Measurements from ENCODE around the gene POLR3E.
"Not testable (repeated sequence)": the region's sequence is repeated elsewhere in the genome, so short reads cannot be mapped to it uniquely, and the experiment has no call there.

The POLR3E gene

DNA sequence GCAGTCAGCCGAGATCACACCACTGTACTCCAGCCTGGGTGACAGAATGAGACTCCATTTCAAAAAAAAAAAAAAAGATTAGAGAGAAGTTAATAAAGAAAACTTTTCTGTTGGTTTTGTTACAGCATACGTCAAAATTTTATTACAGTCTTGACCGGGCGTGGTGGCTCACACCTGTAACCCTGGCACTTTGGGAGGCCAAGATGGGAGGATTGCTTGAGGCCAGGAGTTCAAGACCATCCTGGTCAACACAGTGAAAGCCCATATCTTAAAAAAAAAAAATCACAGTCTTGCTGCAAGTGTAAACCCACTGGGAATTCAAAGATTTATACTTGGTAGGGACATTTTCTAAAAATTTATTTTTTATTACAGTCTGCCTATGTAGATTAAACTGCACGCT lies 6.2 kb upstream of the POLR3E start:
- in situ Hi-C loops (cut with HindIII; ENCODE audit: low pct_ligation_motif_present, low pct_unique_long_range_greater_than_20kb, low sequenced_read_pairs): no loop called here
- DNase-seq: no peak

DNA sequence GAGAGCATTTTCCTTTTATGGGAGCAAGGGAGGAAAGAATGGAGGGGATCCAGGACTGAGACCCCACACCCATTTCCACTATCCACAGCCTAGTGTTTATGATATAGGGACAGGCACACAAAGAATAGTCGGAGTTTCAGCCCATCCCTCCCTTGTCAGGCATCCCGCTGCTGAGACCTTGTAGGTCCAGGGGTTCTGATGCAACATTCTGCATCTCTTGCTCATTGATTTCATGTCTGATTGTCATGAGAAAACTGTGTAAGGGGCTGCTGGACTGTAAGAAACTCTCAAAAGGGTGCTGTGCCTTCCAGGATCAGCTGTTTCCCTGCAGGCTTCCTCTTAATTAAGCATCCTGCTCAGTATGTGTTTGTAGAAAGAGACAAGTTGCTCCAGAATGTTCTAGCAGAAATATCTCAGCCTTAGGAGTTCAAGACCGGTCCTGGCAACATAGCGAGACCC lies 5.3 kb upstream of the POLR3E start:
- no peak for DNase-seq
- in situ Hi-C loops (cut with HindIII; ENCODE audit: low pct_ligation_motif_present, low pct_unique_long_range_greater_than_20kb, low sequenced_read_pairs): no loop called here

- no peak for DNase-seq
- in situ Hi-C loops (cut with HindIII; ENCODE audit: low pct_ligation_motif_present, low pct_unique_long_range_greater_than_20kb, low sequenced_read_pairs): no loop called here
These were observed 4.9 kb upstream of the POLR3E start for GRCh38 chr16:22292320-22292719.

- no peak for DNase-seq
- in situ Hi-C loops (cut with HindIII; ENCODE audit: low pct_ligation_motif_present, low pct_unique_long_range_greater_than_20kb, low sequenced_read_pairs): no loop called here
These were observed 3.8 kb upstream of the POLR3E start for GRCh38 chr16:22293137-22294106.

- peak; percentile 20 for DNase-seq
- in situ Hi-C loops (cut with HindIII; ENCODE audit: low pct_ligation_motif_present, low pct_unique_long_range_greater_than_20kb, low sequenced_read_pairs): no loop called here
These were observed 740 bp upstream of the POLR3E start for GRCh38 chr16:22296225-22297113.

DNA sequence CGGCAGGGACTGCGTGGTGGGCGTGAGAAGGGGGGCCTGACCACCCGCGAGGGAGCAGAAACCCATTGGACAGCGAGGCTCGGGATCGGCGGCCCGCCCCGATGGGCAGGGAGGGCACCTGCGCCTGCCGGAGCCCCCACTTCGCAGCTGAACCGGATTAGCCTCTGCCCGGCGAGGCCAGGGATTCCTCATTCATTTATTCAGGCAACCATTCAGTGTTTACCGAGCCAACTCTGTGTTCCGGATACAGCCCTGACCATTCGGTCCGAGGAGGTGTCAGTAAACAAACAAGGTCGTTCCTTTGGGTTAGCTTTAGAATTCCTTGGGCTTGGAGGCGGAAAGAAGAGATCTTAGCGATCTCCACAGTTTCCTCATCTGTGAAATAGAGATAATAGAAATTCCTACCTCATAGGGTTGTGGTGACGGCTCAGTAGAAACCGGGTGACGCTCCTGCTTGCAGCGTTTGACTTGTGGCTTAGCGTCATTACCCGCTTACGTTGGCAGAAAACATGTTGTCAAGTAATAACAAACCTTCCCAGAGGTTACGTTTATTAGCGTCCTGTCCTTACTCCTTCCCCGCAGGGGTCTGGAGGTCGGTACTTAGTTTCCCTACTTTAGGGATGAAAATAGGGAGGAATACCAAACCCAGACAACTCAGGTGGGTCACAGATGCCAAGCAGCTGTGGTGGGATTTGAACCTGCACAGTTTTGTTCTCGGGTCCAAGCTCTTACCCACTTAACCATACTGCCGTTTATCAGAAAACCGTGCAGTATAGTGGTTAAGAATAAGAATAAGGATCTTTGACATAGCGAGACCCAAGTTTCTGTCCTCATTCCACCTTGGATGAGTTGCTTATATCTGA lies 893 bp downstream of the POLR3E start:
- DNase-seq: peak; percentile 93
- in situ Hi-C loops (cut with HindIII; ENCODE audit: low pct_ligation_motif_present, low pct_unique_long_range_greater_than_20kb, low sequenced_read_pairs): no loop called here

DNA sequence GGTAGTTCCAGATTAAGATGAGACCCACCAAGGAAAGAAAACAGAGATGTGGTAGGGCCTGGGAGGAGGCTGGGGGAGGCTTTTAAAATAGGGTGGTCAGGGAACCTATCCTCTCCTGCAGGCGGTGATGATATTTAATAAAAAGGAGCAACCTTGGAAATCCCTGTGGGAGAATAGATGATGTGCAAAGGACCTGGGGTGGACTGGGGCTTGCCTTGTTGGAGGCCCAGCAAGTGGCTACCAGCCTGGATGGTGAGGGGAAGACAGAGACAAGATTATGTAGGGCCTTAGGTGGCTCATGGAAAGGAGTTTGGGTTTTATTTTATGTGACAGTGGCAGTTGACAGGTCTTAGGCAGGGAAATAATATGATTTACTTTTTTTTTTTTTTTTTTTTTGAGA lies 1.8 kb downstream of the POLR3E start:
- in situ Hi-C loops (cut with HindIII; ENCODE audit: low pct_ligation_motif_present, low pct_unique_long_range_greater_than_20kb, low sequenced_read_pairs): no loop called here
- DNase-seq: no peak

- in situ Hi-C loops (cut with HindIII; ENCODE audit: low pct_ligation_motif_present, low pct_unique_long_range_greater_than_20kb, low sequenced_read_pairs): no loop called here
- DNase-seq: peak; percentile 71
These were observed 3.3 kb downstream of the POLR3E start for GRCh38 chr16:22300427-22301071.

GRCh38 chr16:22301423-22301822 lies 4.2 kb downstream of the POLR3E start:
- DNase-seq; in situ Hi-C loops (cut with HindIII; ENCODE audit: low pct_ligation_motif_present, low pct_unique_long_range_greater_than_20kb, low sequenced_read_pairs): not testable (repeated sequence)

GRCh38 chr16:22302776-22303363 lies 5.7 kb downstream of the POLR3E start:
- in situ Hi-C loops (cut with HindIII; ENCODE audit: low pct_ligation_motif_present, low pct_unique_long_range_greater_than_20kb, low sequenced_read_pairs): no loop called here
- DNase-seq: no peak

DNA sequence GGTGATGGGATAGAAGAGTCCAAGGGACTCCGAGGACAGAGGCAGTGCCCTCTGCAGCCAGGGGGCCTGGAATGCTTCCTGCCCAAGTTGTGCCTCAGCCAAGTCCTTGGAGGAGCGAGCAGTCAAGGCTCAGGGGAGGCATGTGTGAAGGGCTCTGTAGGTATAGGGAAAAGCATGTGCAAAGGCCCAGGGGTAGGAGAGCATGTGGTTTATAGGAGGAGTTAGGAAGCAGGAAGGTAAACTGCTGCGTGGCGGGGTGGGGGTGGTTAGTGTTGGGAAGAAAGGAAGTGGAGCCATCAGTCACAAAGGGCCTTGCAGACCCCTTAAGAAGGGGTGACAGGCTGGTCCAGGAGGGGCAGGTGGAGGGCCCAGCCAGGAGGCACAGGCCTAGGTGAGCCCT lies 7.2 kb downstream of the POLR3E start:
- in situ Hi-C loops (cut with HindIII; ENCODE audit: low pct_ligation_motif_present, low pct_unique_long_range_greater_than_20kb, low sequenced_read_pairs): no loop called here
- no peak for DNase-seq

DNA sequence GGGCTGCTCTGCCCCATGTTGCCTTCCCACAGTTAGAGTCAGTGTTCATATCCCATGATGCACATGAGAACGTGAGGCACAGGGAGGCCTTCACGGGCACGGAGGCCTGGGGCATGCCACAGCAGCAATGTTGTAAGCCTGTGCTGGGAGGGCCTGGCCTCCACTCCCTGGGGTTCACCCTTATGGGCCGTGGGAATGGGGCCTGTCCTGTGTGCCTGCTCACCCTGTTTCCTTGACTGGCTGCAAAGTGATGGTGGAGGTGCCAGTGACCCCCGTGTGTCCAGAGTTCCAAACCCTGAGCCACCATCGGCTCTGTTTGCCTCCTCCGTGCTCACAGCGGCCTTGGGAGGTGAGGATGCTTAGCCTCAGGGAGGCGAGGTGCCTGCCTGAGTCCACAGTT lies 9.6 kb downstream of the POLR3E start:
- DNase-seq: no peak
- in situ Hi-C loops (cut with HindIII; ENCODE audit: low pct_ligation_motif_present, low pct_unique_long_range_greater_than_20kb, low sequenced_read_pairs): no loop called here

GRCh38 chr16:22307838-22308237 lies 10.6 kb downstream of the POLR3E start:
- DNase-seq: no peak
- in situ Hi-C loops (cut with HindIII; ENCODE audit: low pct_ligation_motif_present, low pct_unique_long_range_greater_than_20kb, low sequenced_read_pairs): no loop called here

- in situ Hi-C loops (cut with HindIII; ENCODE audit: low pct_ligation_motif_present, low pct_unique_long_range_greater_than_20kb, low sequenced_read_pairs): no loop called here
- DNase-seq: no peak
These were observed 11.8 kb downstream of the POLR3E start for GRCh38 chr16:22308824-22309520.

DNA sequence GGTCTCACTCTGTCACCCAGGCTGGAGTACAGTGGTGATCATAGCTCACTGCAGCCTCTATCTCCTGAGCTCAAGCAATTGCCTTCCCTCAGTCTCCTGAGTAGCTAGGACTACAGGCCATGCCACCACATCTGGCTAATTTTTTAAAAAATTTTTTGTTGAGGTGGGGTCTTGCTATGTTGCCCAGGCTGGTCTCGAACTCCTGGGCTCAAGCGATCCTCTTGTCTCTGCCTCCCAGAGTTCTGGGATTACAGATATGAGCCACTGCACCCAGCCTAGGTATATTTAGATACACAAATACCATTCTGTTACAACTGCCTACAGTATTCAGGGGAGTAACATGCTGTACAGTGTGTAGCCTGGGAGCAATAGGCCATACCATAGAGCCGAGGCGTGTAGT lies 14.3 kb downstream of the POLR3E start:
- DNase-seq: no peak
- in situ Hi-C loops (cut with HindIII; ENCODE audit: low pct_ligation_motif_present, low pct_unique_long_range_greater_than_20kb, low sequenced_read_pairs): no loop called here

DNA sequence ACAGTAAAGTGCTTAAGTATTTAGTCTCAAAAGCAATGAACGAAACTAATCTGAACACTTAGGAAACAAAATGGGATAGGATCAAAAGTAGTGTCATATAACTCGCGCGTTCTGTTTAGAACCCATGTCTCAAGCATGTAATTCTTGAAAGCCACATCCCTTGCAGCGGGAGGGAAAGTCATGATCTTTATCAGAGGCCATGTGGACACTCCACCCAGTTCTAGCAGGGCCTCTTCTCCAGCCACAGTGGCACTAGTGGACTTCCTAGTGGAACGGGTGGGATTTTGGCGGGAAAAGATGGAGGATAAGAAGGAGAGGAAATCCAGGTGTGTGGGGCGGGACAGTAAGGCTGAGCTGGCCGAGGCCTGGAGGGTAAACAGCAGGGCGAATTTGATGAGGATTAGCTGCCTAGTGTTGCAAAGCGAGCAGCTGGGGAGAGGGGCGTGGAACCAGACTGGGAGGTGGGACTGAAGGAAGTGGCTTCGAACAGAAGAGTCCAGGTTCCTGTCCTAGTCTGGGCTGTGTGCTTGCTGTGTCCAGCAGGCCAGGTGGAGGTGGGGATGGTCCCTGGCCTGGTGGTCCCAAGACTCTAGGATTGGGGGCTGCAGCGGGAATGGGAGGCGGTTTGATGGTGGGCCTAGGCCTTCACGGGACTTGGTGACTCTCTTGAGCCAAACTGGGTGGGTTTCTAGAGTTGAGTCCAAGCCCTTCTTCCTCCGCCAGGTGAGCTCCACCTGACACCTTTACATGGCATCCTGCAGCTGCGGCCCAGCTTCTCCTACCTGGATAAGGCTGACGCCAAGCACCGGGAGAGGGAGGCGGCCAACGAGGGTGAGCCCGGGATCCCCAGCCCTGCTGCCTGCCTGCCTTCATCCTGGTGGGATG lies 15.9 kb downstream of the POLR3E start:
- in situ Hi-C loops (cut with HindIII; ENCODE audit: low pct_ligation_motif_present, low pct_unique_long_range_greater_than_20kb, low sequenced_read_pairs): no loop called here
- no peak for DNase-seq
